IPS-18c (cell line): Measurements from ENCODE around the gene RALGPS1.

Source experiments
- H3K4me3 ChIP-seq: 2 replicates; pipeline ENCODE4 v1.7.0; 2013; ENCODE audit warnings: low read depth, mild to moderate bottlenecking, low read length, moderate library complexity; ENCODE audit not compliant: insufficient read depth
- H3K9me3 ChIP-seq: one replicate; pipeline ENCODE4 v1.6.1; 2013; ENCODE audit warnings: mild to moderate bottlenecking, low read length, moderate library complexity; ENCODE audit not compliant: control insufficient read depth, insufficient read depth

Gene RALGPS1

DNA sequence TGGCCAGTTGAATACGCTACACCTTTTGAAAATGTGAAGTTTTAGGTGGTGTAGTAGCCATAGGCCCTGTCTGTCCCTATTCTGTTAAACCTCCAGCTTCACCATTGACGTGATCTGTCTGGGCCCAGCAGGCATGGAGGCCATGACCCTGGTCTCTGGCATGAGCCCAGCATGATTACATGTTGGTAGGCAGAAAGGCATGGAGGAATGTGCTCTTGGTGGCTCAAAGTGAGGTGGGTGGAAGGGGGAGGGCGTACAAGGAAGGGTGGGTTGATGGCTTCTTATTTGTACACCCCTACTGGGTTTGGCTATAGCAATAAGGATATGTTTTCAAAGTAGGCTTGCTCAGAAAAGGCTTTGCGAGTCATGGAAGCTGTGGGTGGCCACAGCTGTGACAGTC, 23.7 kb downstream of the RALGPS1 start:
- no peak overlapping the region for H3K4me3 ChIP-seq
- H3K9me3 ChIP-seq: no peaks in the 10 kb centered on the region

- H3K9me3 ChIP-seq: no peaks in the 10 kb centered on the region
- no peak overlapping the region for H3K4me3 ChIP-seq
Observed at GRCh38 chr9:126939821-126940221, 25.2 kb downstream of the RALGPS1 start.

DNA sequence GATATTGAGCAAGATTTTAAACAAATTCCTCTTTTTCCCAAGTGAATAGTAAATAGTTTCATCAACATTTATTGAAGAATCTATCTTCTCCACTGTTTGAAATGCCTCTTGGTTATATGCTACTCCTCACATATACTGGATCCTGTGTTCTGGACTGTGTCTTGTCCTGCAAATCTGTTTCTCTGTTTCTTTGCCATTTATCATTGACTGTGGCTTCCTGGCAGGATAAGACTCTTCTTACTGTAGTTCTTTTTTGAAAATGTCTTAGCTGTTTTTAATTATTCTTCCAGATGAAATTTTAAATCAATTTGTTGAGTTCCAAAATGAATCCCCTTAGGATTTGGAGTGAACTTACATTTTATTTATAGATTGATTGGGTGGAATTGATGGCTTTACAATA, 27.8 kb downstream of the RALGPS1 start:
- H3K4me3 ChIP-seq: no peak overlapping the region
- no peaks in the 10 kb centered on the region for H3K9me3 ChIP-seq

DNA sequence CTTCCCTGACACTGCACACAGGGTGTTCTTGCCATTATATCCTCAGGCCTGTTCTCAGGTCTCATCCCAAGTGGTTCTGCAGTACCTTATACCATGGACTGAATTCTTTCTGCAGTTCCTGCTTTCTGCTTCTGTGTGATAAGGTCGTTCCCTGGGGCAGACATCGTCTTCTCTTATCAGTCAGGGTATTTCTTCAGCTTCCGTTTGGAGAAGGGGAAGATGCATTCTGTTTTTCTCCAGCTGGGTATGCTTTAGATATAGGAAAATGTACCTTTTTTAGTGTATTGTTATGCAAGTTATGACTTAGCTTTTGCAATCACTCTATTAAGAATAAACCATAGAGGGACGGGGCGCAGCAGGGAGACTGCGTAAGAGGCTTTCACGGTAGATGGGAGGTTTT, 31.1 kb downstream of the RALGPS1 start:
- no peaks in the 10 kb centered on the region for H3K9me3 ChIP-seq
- H3K4me3 ChIP-seq: no peak overlapping the region

GRCh38 chr9:126947529-126947928, 32.9 kb downstream of the RALGPS1 start:
- Histone ChIP-seq H3K9me3 (no peaks in the 10 kb centered on the region), H3K4me3 (no peak overlapping the region)

DNA sequence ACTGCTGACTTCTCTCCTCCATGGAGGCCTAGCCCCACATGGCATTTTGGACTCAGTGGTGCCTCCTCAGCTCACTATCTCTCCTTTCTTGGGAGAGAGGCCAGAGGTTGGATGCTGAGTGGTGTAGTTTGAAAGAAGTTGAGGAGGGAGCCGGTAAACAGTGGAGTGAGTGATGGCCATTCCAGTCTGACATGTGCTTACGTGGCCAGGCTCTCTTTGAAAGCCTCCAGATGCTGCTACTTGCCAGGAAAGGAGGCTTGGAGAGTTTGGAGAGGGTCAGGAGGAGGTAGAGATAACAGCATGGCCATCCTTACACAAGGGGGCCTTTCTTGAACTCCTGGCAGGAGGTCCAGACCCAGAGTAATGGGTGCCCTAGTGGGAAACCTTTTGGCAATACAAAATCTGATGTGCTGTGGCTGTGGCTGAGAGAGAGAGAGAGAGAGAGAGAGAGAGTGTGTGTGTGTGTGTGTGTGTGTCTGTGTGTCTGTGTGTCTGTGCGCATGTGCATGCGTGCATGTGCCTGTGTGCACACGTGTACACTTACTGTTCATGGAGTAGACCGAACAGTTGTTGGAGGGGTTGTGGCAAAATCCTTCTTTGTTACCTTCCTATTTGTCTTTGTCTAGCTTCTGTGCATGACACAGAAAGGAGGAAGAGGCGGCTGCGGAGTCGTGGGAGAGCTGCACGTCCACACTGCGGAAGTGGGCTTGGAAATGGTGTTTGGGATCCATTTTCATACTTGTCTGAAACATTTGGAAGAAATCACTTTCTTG, 37.8 kb downstream of the RALGPS1 start:
- no peaks in the 10 kb centered on the region for H3K9me3 ChIP-seq
- H3K4me3 ChIP-seq: no peak overlapping the region

DNA sequence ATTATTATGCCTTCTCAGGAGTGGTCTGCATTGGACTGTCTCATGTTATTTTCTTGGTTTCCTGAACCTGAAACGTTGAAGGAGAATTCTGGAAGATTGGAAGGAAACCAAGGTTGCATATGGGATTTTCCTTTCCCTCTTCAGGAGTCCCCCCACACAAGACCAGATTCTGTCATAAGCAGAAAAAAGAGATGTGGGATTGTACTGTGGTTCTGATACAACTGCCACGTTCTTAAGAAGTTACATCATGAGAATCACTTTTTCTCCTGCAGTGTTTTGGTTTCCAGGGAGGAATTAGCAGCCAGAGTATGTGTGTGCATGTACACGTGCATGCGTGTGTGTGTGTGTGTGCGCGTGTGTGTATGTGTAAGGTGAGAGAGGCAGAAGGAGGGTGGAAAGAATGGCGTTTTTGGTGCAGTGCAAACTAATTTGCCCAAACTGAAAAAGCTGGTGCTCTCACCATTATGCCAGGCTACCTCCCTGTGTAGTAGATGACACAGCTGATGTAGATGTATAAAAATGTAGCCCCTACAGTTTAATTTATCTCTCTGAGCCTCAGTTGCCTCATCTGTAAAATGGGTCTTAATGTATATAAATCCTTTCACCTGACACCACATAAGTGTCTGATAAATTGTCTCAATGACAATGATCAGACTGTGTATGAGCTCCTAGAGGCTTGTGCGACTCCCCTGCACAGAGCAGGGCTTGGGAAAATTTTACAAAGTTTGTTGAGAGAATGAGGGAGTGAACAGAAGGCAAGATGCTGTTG, 38.6 kb downstream of the RALGPS1 start:
- H3K4me3 ChIP-seq: no peak overlapping the region
- H3K9me3 ChIP-seq: no peaks in the 10 kb centered on the region

GRCh38 chr9:126955811-126956210, 41.2 kb downstream of the RALGPS1 start:
- H3K4me3 ChIP-seq: no peak overlapping the region
- no peaks in the 10 kb centered on the region for H3K9me3 ChIP-seq

GRCh38 chr9:126956917-126957686, 42.5 kb downstream of the RALGPS1 start:
- H3K9me3 ChIP-seq: no peaks in the 10 kb centered on the region
- H3K4me3 ChIP-seq: no peak overlapping the region

DNA sequence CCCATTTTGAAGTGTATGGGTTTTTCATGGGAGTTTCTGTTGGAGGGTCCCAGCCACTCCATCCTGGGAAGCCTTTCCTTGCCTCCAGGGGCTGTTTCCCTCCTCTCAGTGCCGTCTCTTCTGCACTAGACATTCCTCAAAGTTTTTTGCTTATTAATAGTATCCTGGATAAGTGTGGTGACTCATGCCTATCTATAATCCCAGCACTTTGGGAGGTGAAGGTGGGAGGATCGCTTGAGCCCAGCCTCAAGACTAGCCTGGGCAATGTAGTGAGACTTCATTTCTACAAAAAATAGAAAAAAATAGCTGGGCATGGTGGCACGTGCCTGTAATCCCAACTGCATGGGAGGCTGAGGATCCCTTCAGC, 43.1 kb downstream of the RALGPS1 start:
- Histone ChIP-seq H3K4me3 (no peak overlapping the region), H3K9me3 (no peaks in the 10 kb centered on the region)

DNA sequence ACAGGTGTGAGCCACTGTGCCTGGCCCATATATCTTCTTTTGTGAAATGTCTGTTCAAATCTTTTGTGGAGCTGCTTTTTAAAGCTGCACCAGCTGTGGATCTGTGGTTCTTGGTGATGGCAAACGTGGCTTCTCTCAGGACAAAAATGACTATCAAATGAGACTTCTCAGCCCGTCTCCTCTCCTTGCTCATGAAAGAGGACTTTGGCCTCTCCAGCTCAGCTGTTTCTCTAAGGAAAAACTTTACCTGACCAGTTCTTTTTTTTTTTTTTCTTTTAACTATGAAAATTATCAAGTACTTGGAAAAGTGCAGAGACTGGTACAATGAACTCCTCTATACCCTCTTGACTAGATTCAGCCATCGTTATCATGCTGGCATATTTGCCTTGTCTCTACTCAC, 44.8 kb downstream of the RALGPS1 start:
- H3K9me3 ChIP-seq: no peaks in the 10 kb centered on the region

GRCh38 chr9:126959917-126960316, 45.3 kb downstream of the RALGPS1 start:
- Histone ChIP-seq H3K9me3 (no peaks in the 10 kb centered on the region), H3K4me3 (no peak overlapping the region)

More for the DNA sequence above, 44.8 kb downstream of the RALGPS1 start:
- no peak overlapping the region for H3K4me3 ChIP-seq

GRCh38 chr9:126962336-126962735, 47.8 kb downstream of the RALGPS1 start:
- no peaks in the 10 kb centered on the region for H3K9me3 ChIP-seq
- H3K4me3 ChIP-seq: no peak overlapping the region

GRCh38 chr9:126965077-126965476, 50.5 kb downstream of the RALGPS1 start:
- H3K9me3 ChIP-seq: no peaks in the 10 kb centered on the region
- no peak overlapping the region; the same call in 1 of the 2 replicates for H3K4me3 ChIP-seq

DNA sequence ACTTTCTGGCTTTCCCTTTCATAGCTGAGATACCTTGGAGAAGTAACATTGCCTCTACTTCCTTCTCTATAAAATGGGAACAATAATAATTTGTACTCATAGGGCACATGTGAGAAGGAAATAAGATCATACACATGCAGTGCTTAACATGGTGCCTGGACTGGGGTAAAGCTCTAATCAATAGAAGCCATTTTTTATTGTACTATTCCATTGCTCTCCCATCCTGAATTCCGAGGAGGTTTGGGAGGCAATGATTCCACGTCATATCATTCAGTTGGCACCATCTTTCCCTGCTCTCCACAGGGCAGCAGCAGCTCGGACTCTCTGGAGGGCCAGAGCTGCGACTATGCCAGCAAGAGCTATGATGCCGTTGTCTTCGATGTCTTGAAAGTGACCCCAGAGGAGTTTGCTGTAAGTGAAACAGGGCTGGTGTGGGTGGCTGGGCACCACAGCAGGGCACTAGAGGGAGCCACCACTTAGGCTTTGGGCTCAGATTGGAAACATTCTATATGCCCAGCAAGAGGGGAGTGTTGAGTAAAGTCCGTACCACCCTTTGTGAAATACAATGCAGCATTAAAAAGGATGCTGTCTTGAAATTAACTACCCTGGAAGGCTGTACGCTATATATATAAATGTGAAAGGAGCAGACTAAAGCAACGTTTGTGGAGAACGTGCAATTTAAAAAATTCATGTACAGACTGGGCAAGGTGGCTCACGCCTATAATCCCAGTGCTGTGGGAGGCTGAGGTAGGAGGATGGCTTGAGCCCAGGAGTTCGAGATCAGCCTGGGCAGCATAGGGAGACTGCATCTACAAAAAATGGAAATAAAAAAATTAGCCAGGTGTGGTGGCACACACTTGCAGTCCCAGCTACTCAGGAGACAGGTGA, 51.2 kb downstream of the RALGPS1 start:
- H3K4me3 ChIP-seq: no peak overlapping the region
- H3K9me3 ChIP-seq: no peaks in the 10 kb centered on the region

DNA sequence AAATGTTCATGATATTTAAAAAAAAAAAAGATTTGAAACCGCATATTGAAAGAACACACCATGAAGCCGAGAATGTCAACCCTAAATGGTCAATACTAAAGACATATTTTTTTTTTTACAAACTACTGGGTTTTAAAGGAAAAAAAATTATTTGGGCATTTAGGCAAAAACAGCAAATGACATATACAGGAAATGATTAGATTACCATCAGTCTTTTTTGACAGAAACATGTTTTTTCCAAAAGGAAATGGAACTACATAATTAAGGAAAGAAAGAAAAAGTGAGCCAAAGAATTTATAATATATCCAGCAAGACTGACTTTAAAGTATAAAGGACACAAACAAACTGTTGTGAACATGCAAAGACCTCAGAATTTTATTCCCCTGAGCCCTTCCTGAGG, 56.7 kb downstream of the RALGPS1 start:
- Histone ChIP-seq H3K4me3 (no peak overlapping the region), H3K9me3 (no peaks in the 10 kb centered on the region)
